ENCODE measurements around the gene NDUFV3.

Gene NDUFV3

GRCh38 chr21:42848932-42849758, 44.0 kb upstream of the NDUFV3 start:
- peak overlapping the region in 2 of 11 experiments; percentile 87 to 89; a peak in 4 of 22 replicates for H3K4me2 ChIP-seq
- peaks cover 0 to 8% (median 0%) of the 10 kb centered on the region in 11 experiments; a peak in 3 of 22 replicates for H3K27me3 ChIP-seq
- no peak overlapping the region for H3K9ac ChIP-seq
- H3K36me3 ChIP-seq, result peaks cover 62 to 100% (median 92%) of the 10 kb centered on the region in 11 experiments
- peaks cover 9 to 100% (median 98%) of the 10 kb centered on the region in 11 experiments; a peak in 21 of 22 replicates for H4K20me1 ChIP-seq
- no peak for TF ChIP-seq Cebpa-rat (IDR thresholded peaks at IDR 0.05)
- no peak overlapping the region for H3K27ac ChIP-seq
- no peaks in the 10 kb centered on the region for H3K9me3 ChIP-seq (replicated peaks in 1 of 11)
- H3K4me3 ChIP-seq, result no peak overlapping the region
- H3K4me1 ChIP-seq, result peaks cover 5 to 91% (median 79%) of the 10 kb centered on the region in 10 experiments; a peak in 18 of 20 replicates

- 0 out of 22 replicates have a peak overlapping the region, but pooled peaks of 1 of the 11 experiments have one; percentile 24 for H3K9ac ChIP-seq
- H3K4me3 ChIP-seq, result no peak overlapping the region
- no peak for TF ChIP-seq Cebpa-rat (IDR thresholded peaks at IDR 0.05)
- peak overlapping the region in 6 of 11 experiments; percentile 59 to 89 (median 71); a peak in 8 of 22 replicates for H3K4me2 ChIP-seq
- peaks cover 5 to 100% (median 98%) of the 10 kb centered on the region in 11 experiments; a peak in 21 of 22 replicates for H4K20me1 ChIP-seq
- no peak overlapping the region for H3K27ac ChIP-seq
- H3K27me3 ChIP-seq, result peaks cover 0 to 11% (median 0%) of the 10 kb centered on the region in 11 experiments; a peak in 3 of 22 replicates
- peaks cover 63 to 100% (median 92%) of the 10 kb centered on the region in 11 experiments for H3K36me3 ChIP-seq
- no peaks in the 10 kb centered on the region for H3K9me3 ChIP-seq (replicated peaks in 1 of 11)
- H3K4me1 ChIP-seq, result peaks cover 5 to 92% (median 80%) of the 10 kb centered on the region in 10 experiments; a peak in 18 of 20 replicates
Measured at GRCh38 chr21:42849759-42850412, 43.2 kb upstream of the NDUFV3 start.

- no peak for TF ChIP-seq Cebpa-rat (IDR thresholded peaks at IDR 0.05)
- H4K20me1 ChIP-seq, result peaks cover 5 to 100% (median 98%) of the 10 kb centered on the region in 11 experiments; a peak in 21 of 22 replicates
- peak overlapping the region in 9 of 11 experiments; percentile 19 to 89 (median 61); a peak in 14 of 22 replicates for H3K4me2 ChIP-seq
- no peaks in the 10 kb centered on the region for H3K9me3 ChIP-seq (replicated peaks in 1 of 11)
- H3K4me3 ChIP-seq, result no peak overlapping the region
- H3K36me3 ChIP-seq, result peaks cover 63 to 100% (median 92%) of the 10 kb centered on the region in 11 experiments
- peak overlapping the region in 1 of 11 experiments; percentile 14; a peak in 1 of 22 replicates for H3K9ac ChIP-seq
- peaks cover 0 to 11% (median 0%) of the 10 kb centered on the region in 11 experiments; a peak in 3 of 22 replicates for H3K27me3 ChIP-seq
- peaks cover 5 to 92% (median 81%) of the 10 kb centered on the region in 10 experiments; a peak in 19 of 20 replicates for H3K4me1 ChIP-seq
- H3K27ac ChIP-seq, result no peak overlapping the region
Measured at GRCh38 chr21:42850463-42850862, 42.6 kb upstream of the NDUFV3 start.

GRCh38 chr21:42850866-42851391, 42.2 kb upstream of the NDUFV3 start:
- Histone ChIP-seq H3K27ac (no peak overlapping the region), H3K27me3 (peaks cover 0 to 11% (median 0%) of the 10 kb centered on the region in 11 experiments; a peak in 3 of 22 replicates), H3K9me3 (replicated peaks in 1 of 11) (no peaks in the 10 kb centered on the region), H3K4me1 (peaks cover 7 to 92% (median 81%) of the 10 kb centered on the region in 10 experiments), H3K4me3 (no peak overlapping the region), H3K9ac (peak overlapping the region in 1 of 11 experiments; percentile 14; a peak in 1 of 22 replicates), H3K4me2 (peak overlapping the region in 10 of 11 experiments; percentile 5 to 89 (median 60); a peak in 17 of 22 replicates), H4K20me1 (peaks cover 5 to 100% (median 98%) of the 10 kb centered on the region in 11 experiments; a peak in 21 of 22 replicates), H3K36me3 (peaks cover 64 to 100% (median 92%) of the 10 kb centered on the region in 11 experiments)
- TF ChIP-seq Cebpa-rat (IDR thresholded peaks at IDR 0.05), result no peak

- H3K4me3 ChIP-seq, result peak overlapping the region in 1 of 10 experiments; percentile 7; a peak in 1 of 20 replicates
- TF ChIP-seq Cebpa-rat (IDR thresholded peaks at IDR 0.05), result no peak
- H3K27ac ChIP-seq, result no peak overlapping the region; a peak in 1 of 22 replicates
- H3K27me3 ChIP-seq, result peaks cover 0 to 11% (median 0%) of the 10 kb centered on the region in 11 experiments; a peak in 3 of 22 replicates
- peaks cover 14 to 100% (median 98%) of the 10 kb centered on the region in 11 experiments for H4K20me1 ChIP-seq
- peaks cover 16 to 92% (median 81%) of the 10 kb centered on the region in 10 experiments for H3K4me1 ChIP-seq
- H3K9ac ChIP-seq, result peak overlapping the region in 3 of 11 experiments; percentile 33 to 51 (median 49); a peak in 5 of 22 replicates
- peak overlapping the region in 8 of 11 experiments; percentile 25 to 89 (median 64); a peak in 16 of 22 replicates for H3K4me2 ChIP-seq
- no peaks in the 10 kb centered on the region for H3K9me3 ChIP-seq (replicated peaks in 1 of 11)
- H3K36me3 ChIP-seq, result peaks cover 68 to 100% (median 93%) of the 10 kb centered on the region in 11 experiments
Measured at GRCh38 chr21:42851812-42852665, 41.1 kb upstream of the NDUFV3 start.

- Histone ChIP-seq H3K9ac (peak overlapping the region in 3 of 11 experiments; percentile 3 to 41 (median 35); a peak in 3 of 22 replicates), H3K4me1 (peaks cover 20 to 92% (median 82%) of the 10 kb centered on the region in 10 experiments), H3K36me3 (peaks cover 73 to 100% (median 93%) of the 10 kb centered on the region in 11 experiments), H3K4me3 (no peak overlapping the region; a peak in 1 of 20 replicates), H3K27ac (no peak overlapping the region), H4K20me1 (peaks cover 22 to 100% (median 98%) of the 10 kb centered on the region in 11 experiments), H3K4me2 (peak overlapping the region in 8 of 11 experiments; percentile 51 to 89 (median 70); a peak in 15 of 22 replicates), H3K27me3 (peaks cover 0 to 11% (median 0%) of the 10 kb centered on the region in 11 experiments; a peak in 3 of 22 replicates), H3K9me3 (replicated peaks in 1 of 11) (no peaks in the 10 kb centered on the region)
- TF ChIP-seq Cebpa-rat (IDR thresholded peaks at IDR 0.05), result no peak
Measured at GRCh38 chr21:42852925-42853570, 40.1 kb upstream of the NDUFV3 start.

- H3K27ac ChIP-seq, result no peak overlapping the region
- H3K27me3 ChIP-seq, result peaks cover 0 to 11% (median 0%) of the 10 kb centered on the region in 11 experiments; a peak in 3 of 22 replicates
- no peak for TF ChIP-seq Cebpa-rat (IDR thresholded peaks at IDR 0.05)
- peaks cover 24 to 96% (median 88%) of the 10 kb centered on the region in 10 experiments for H3K4me1 ChIP-seq
- H3K4me2 ChIP-seq, result peak overlapping the region in 9 of 11 experiments; percentile 26 to 89 (median 67); a peak in 16 of 22 replicates
- peaks cover 27 to 100% (median 100%) of the 10 kb centered on the region in 11 experiments for H4K20me1 ChIP-seq
- H3K4me3 ChIP-seq, result 0 out of 20 replicates have a peak overlapping the region, but pooled peaks of 1 of the 10 experiments have one; percentile 1
- no peaks in the 10 kb centered on the region for H3K9me3 ChIP-seq (replicated peaks in 1 of 11)
- peaks cover 76 to 100% (median 96%) of the 10 kb centered on the region in 11 experiments for H3K36me3 ChIP-seq
- H3K9ac ChIP-seq, result peak overlapping the region in 3 of 11 experiments; percentile 3 to 41 (median 35); a peak in 4 of 22 replicates
Measured at GRCh38 chr21:42853621-42854020, 39.5 kb upstream of the NDUFV3 start.

All from BLaER1 treated with 17β-estradiol and CSF1 and Interleukin-3, amounts not matched to agents 10 nM and 100 nM (cell line).